ENCODE measurements around the gene SPAG16. TPM values are rescaled to one million over a fixed set of nuclear protein-coding genes. Genes with fewer than 3 reads are reported as not detected.
"Not testable (repeated sequence)": the region's sequence is repeated elsewhere in the genome, so short reads cannot be mapped to it uniquely, and the experiment has no call there.

Gene SPAG16
- total RNA-seq, 2 donors from 2014 or later, result 27.1 to 29.2 TPM

DNA sequence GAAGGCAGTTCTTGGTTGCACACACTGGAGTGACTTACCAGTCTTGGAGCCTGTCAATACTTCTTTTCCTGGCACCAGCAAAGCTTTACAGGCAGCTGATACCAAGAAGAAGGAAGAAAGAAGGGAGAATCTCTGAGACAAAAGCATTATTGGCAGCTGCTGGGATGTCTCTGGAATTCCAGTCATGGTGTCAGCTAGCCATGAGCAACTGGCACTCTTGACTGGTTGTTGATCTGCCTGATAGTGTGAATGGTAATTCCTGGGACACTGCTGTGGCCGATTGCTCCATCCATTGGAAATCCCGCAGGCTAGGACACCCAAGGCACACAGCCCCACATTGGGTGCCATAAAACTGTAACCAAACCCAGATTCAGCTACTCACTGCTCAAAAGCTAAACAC lies 17.8 kb upstream of the SPAG16 start:
- Histone ChIP-seq H3K27me3 (replicated peaks; ENCODE audit: insufficient read depth) (no peaks in the 10 kb centered on the region), H3K4me3 (no peak overlapping the region), H3K9me3 (no peaks in the 10 kb centered on the region), H3K27ac (no peak overlapping the region), H3K4me1 (replicated peaks) (no peaks in the 10 kb centered on the region), H3K36me3 (no peaks in the 10 kb centered on the region)
- intact Hi-C loops (cut with DNase I), result no loop called here
- no peak for TF ChIP-seq POLR2A (IDR thresholded peaks at IDR 0.05)
- TF ChIP-seq POLR2AphosphoS5 (IDR thresholded peaks at IDR 0.05), result no peak
- TF ChIP-seq, protein P1, sequence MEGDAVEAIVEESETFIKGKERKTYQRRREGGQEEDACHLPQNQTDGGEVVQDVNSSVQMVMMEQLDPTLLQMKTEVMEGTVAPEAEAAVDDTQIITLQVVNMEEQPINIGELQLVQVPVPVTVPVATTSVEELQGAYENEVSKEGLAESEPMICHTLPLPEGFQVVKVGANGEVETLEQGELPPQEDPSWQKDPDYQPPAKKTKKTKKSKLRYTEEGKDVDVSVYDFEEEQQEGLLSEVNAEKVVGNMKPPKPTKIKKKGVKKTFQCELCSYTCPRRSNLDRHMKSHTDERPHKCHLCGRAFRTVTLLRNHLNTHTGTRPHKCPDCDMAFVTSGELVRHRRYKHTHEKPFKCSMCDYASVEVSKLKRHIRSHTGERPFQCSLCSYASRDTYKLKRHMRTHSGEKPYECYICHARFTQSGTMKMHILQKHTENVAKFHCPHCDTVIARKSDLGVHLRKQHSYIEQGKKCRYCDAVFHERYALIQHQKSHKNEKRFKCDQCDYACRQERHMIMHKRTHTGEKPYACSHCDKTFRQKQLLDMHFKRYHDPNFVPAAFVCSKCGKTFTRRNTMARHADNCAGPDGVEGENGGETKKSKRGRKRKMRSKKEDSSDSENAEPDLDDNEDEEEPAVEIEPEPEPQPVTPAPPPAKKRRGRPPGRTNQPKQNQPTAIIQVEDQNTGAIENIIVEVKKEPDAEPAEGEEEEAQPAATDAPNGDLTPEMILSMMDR (IDR thresholded peaks at IDR 0.05), result no peak
- WGBS, result 66% methylated on average over 2 of the region's 2 CpGs
- no peak for DNase-seq (ENCODE audit: low spot score)

DNA sequence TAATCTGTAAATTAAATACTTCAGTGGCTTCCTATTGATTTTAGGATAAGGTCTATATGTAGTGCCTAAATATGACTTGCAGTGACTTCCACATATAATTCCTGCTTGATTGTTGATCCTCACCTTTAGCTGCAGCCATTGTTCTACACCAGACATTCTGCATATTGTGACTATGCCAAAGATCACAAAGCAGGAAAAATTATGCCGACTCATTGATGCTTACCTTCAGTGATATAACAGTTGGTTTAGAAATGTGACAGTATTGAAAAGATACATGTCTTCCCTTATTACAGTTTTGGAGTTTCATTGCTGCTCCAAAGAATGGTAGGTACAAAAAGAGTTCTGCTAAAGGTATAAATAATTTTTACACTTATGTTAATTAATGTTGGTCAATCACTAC lies 12.3 kb upstream of the SPAG16 start:
- WGBS, result 87% methylated on average over 1 of the region's 1 CpG
- intact Hi-C loops (cut with DNase I), result no loop called here
- no peak overlapping the region for H3K27ac ChIP-seq

DNA sequence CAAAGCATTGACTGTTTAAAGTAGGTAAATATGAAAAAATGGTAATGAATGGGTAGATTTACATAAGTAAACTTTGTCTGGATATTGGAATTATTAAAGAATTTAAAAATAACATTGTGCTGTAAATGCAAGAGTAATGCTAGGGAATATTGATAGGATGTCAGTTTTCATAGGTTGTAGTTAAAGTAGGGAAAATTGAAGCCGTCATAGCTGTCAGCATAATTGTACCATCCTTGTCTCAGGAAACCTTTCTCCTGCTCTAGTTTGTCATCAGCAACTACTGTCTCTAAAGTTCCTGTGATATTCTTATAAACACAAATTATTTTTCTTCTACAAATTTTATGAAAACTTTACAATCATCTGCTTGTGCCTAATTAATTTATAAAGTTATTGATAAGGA lies 10.1 kb upstream of the SPAG16 start:
- no peak for DNase-seq (ENCODE audit: low spot score)
- Histone ChIP-seq H3K36me3 (no peaks in the 10 kb centered on the region), H3K9me3 (no peaks in the 10 kb centered on the region), H3K27ac (no peak overlapping the region), H3K4me3 (no peak overlapping the region), H3K27me3 (replicated peaks; ENCODE audit: insufficient read depth) (no peaks in the 10 kb centered on the region), H3K4me1 (replicated peaks) (no peaks in the 10 kb centered on the region)
- intact Hi-C loops (cut with DNase I), result no loop called here
- TF ChIP-seq POLR2A (IDR thresholded peaks at IDR 0.05), result no peak
- WGBS, result 91% methylated on average over 1 of the region's 1 CpG

More for the DNA sequence above, 12.3 kb upstream of the SPAG16 start:
- no peaks in the 10 kb centered on the region for H3K36me3 ChIP-seq
- H3K4me1 ChIP-seq (replicated peaks), result no peaks in the 10 kb centered on the region
- no peaks in the 10 kb centered on the region for H3K9me3 ChIP-seq
- H3K4me3 ChIP-seq, result no peak overlapping the region
- no peak for DNase-seq (ENCODE audit: low spot score)
- TF ChIP-seq, protein P1 (IDR thresholded peaks at IDR 0.05), result no peak
- TF ChIP-seq POLR2AphosphoS5 (IDR thresholded peaks at IDR 0.05), result no peak
- H3K27me3 ChIP-seq (replicated peaks; ENCODE audit: insufficient read depth), result no peaks in the 10 kb centered on the region

DNA sequence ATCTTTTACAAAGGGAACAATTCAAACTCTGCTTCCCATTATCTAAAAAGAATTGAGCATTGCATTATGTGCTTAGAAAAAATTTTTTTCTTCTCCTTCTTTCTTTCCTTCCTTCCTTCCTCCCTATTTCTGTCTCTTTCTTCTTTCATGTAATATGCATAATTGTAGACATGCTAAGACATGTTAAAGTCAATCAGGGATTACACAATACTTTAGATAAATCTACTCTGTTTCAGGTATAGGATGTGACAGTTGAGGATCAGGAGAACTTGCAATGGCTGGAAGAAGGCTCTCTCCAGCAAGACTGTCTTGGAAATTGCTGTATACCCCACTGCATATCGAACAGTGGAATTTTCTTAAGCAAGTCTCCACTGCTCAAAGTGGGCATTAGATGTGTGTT lies 9.0 kb upstream of the SPAG16 start:
- intact Hi-C loops (cut with DNase I), result no loop called here
- Histone ChIP-seq H3K27ac (no peak overlapping the region), H3K27me3 (replicated peaks; ENCODE audit: insufficient read depth) (no peaks in the 10 kb centered on the region), H3K36me3 (no peaks in the 10 kb centered on the region), H3K9me3 (no peaks in the 10 kb centered on the region), H3K4me1 (replicated peaks) (no peaks in the 10 kb centered on the region), H3K4me3 (no peak overlapping the region)
- WGBS, result 81% methylated on average over 1 of the region's 1 CpG
- TF ChIP-seq POLR2AphosphoS5 (IDR thresholded peaks at IDR 0.05) (no peak), POLR2A (IDR thresholded peaks at IDR 0.05) (no peak)
- TF ChIP-seq, protein P1 (IDR thresholded peaks at IDR 0.05), result no peak
- no peak for DNase-seq (ENCODE audit: low spot score)

DNA sequence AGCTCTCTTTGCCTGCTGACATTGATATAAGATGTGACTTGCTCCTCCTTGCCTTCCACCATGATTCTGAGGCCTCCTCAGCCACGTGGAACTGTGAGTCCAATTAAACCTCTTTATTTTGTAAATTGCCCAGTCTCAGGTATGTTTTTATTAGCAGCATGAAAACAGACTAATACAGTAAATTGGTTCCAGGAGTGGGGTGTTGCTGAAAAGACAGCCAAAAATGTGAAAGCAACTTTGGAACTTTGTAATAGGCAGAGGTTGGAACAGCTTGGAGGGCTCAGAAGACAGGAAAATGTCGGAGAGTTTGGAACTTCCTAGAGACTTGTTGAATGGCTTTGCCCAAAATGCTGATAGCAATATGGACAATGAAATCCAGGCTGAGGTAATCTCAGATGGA lies 7.1 kb upstream of the SPAG16 start:
- H3K27ac ChIP-seq; H3K27me3 ChIP-seq (replicated peaks; ENCODE audit: insufficient read depth); intact Hi-C loops (cut with DNase I); H3K36me3 ChIP-seq; H3K4me3 ChIP-seq; DNase-seq (ENCODE audit: low spot score); H3K4me1 ChIP-seq (replicated peaks); H3K9me3 ChIP-seq: not testable (repeated sequence)
- WGBS, result 80% methylated on average over 2 of the region's 2 CpGs

DNA sequence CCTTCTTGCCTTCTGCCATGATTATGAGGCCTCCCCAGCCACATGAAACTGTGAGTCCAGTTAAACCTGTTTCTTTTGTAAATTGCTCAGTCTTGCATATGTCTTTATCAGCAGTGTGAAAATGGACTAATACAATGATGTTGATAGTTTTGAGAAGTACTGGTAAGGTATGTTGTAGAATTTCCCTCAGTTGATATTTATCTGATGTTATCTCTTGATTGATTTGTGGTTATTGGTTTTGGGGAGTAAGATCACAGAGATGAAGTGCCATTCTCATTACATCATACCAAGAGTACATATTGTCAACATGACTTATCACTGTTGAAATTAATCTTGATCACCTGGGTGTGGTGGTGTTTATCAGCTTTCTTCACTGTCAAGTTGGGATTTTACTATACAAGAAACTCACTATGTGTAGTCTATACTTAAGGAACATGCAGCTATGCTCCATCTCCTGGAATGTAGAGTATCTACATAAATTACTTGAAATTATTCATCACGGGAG lies 5.1 kb upstream of the SPAG16 start:
- intact Hi-C loops (cut with DNase I), result no loop called here
- H3K4me3 ChIP-seq, result no peak overlapping the region
- no peaks in the 10 kb centered on the region for H3K36me3 ChIP-seq
- DNase-seq (ENCODE audit: low spot score), result no peak
- no peaks in the 10 kb centered on the region for H3K27me3 ChIP-seq (replicated peaks; ENCODE audit: insufficient read depth)
- WGBS, result 89% methylated on average over 1 of the region's 1 CpG
- no peak overlapping the region for H3K27ac ChIP-seq
- H3K4me1 ChIP-seq (replicated peaks), result no peaks in the 10 kb centered on the region
- no peak for TF ChIP-seq POLR2AphosphoS5 (IDR thresholded peaks at IDR 0.05)
- TF ChIP-seq, protein P1 (IDR thresholded peaks at IDR 0.05), result no peak
- TF ChIP-seq POLR2A (IDR thresholded peaks at IDR 0.05), result no peak
- no peaks in the 10 kb centered on the region for H3K9me3 ChIP-seq

All from prostate gland (tissue), 2 donors.